ENCODE measurements around the gene ERC1. TPM values are rescaled to one million over a fixed set of nuclear protein-coding genes. Genes with fewer than 3 reads are reported as not detected.

The ERC1 gene
- total RNA-seq, 2 donors from 2014 or later: 40.3 to 43.0 TPM

- no peaks in the 10 kb centered on the region for H3K9me3 ChIP-seq
- peak; percentile 43 for DNase-seq (ENCODE audit: low spot score)
- H3K4me3 ChIP-seq: no peak overlapping the region
- no peaks in the 10 kb centered on the region for H3K27me3 ChIP-seq
- H3K27ac ChIP-seq: no peak overlapping the region
- H3K4me1 ChIP-seq: peaks cover 0 to 9% of the 10 kb centered on the region in 2 donors
- no peak for TF ChIP-seq CTCF (IDR thresholded peaks at IDR 0.05)
- H3K36me3 ChIP-seq: peaks cover 27% of the 10 kb centered on the region
These were observed 502.9 kb downstream of the ERC1 start for GRCh38 chr12:1493781-1494565.

- no peaks in the 10 kb centered on the region for H3K9me3 ChIP-seq
- H3K27ac ChIP-seq: no peak overlapping the region
- H3K27me3 ChIP-seq: no peaks in the 10 kb centered on the region
- peaks cover 27% of the 10 kb centered on the region for H3K36me3 ChIP-seq
- peak; percentile 48 for DNase-seq (ENCODE audit: low spot score)
- no peak for TF ChIP-seq CTCF (IDR thresholded peaks at IDR 0.05)
- no peak overlapping the region for H3K4me3 ChIP-seq
- H3K4me1 ChIP-seq: peaks cover 0 to 9% of the 10 kb centered on the region in 2 donors
These were observed 503.8 kb downstream of the ERC1 start for GRCh38 chr12:1494856-1495255.

DNA sequence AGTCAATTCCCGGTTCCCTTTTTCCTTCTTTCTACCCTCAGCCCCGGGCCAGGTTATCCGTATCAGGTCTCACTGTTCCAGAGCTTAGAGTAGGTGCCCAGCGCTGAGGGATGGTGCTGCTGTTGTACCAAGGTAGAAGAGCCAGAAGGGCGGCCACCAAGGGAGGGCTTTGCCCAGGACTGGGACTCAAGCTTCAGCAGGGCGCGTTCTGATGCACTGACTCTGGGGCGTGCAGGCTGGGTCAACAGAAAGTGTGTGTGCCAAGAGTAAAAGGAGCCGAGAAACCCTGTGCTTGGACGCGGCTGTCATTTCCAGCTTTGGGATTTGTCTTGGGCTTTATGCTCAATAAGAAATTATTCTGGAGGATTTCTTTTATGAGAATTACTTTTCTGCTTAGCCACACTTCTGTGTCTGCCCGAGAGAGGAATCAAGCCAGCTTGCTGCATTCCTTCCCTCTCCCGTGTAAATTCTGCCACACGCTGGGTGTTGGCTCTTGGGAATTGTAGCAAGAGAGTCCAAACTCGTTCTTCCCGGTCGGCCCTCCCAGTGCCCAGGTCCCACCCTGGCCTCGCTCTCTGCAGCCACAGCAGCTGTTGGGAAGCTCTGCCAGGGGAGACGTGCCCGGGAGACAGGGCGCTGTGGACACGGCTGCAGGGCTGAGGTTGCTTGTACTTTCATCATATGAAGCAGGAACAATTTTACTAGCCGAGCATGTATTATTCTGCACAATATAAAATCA, 505.3 kb downstream of the ERC1 start:
- H3K36me3 ChIP-seq: peaks cover 14% of the 10 kb centered on the region
- peaks cover 0 to 17% of the 10 kb centered on the region in 2 donors for H3K4me1 ChIP-seq
- no peaks in the 10 kb centered on the region for H3K27me3 ChIP-seq
- TF ChIP-seq CTCF (IDR thresholded peaks at IDR 0.05): no peak
- peak; percentile 65 for DNase-seq (ENCODE audit: low spot score)
- H3K27ac ChIP-seq: no peak overlapping the region
- no peaks in the 10 kb centered on the region for H3K9me3 ChIP-seq
- peak overlapping the region in 1 of 2 donors; percentile 5 for H3K4me3 ChIP-seq

GRCh38 chr12:1497161-1497560, 506.1 kb downstream of the ERC1 start:
- no peak overlapping the region for H3K27ac ChIP-seq
- peaks cover 6% of the 10 kb centered on the region for H3K36me3 ChIP-seq
- H3K4me1 ChIP-seq: peaks cover 0 to 17% of the 10 kb centered on the region in 2 donors
- no peaks in the 10 kb centered on the region for H3K9me3 ChIP-seq
- no peaks in the 10 kb centered on the region for H3K27me3 ChIP-seq
- no peak overlapping the region for H3K4me3 ChIP-seq
- TF ChIP-seq CTCF (IDR thresholded peaks at IDR 0.05): no peak
- no peak for DNase-seq (ENCODE audit: low spot score)

DNA sequence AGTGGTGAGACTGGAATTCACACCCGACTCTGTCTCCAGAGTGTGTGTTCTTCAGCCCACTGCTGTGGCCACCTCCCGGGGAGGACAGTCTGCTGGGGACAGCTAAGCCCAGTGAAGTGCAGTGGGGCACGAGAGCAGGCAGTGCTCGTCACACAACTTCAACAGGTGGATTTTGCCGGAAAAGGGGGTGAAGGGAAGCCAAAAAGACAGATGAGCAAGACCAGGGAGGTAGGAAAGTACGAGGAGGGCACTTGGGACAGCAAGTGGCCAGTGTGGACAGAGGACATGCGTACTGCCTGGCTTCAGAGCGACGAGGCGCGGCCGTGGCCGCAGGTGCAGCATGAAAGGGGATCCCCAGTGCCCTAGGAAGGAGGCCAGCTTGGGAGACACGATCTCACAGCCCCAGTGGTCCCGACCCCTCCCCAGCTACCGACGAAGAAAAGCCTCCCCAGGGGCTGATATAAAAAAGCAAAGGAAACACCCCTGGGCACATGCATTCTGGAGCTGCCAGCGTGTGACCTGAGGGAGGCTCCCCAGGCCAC, 507.2 kb downstream of the ERC1 start:
- Histone ChIP-seq H3K4me3 (no peak overlapping the region), H3K4me1 (peaks cover 0 to 17% of the 10 kb centered on the region in 2 donors), H3K27me3 (no peaks in the 10 kb centered on the region), H3K9me3 (no peaks in the 10 kb centered on the region), H3K27ac (no peak overlapping the region), H3K36me3 (no peaks in the 10 kb centered on the region)
- no peak for DNase-seq (ENCODE audit: low spot score)
- no peak for TF ChIP-seq CTCF (IDR thresholded peaks at IDR 0.05)

All from right atrium auricular region (tissue), 2 donors.